NCI-H146 (cell line): ENCODE measurements around the gene CCNF.
"Not testable (repeated sequence)": the region's sequence is repeated elsewhere in the genome, so short reads cannot be mapped to it uniquely, and the experiment has no call there.

ENCODE experiments used
- DNase-seq: peaks from one replicate; lab custom pipeline; 2025; lab: John Stamatoyannopoulos, UW

The CCNF gene

DNA sequence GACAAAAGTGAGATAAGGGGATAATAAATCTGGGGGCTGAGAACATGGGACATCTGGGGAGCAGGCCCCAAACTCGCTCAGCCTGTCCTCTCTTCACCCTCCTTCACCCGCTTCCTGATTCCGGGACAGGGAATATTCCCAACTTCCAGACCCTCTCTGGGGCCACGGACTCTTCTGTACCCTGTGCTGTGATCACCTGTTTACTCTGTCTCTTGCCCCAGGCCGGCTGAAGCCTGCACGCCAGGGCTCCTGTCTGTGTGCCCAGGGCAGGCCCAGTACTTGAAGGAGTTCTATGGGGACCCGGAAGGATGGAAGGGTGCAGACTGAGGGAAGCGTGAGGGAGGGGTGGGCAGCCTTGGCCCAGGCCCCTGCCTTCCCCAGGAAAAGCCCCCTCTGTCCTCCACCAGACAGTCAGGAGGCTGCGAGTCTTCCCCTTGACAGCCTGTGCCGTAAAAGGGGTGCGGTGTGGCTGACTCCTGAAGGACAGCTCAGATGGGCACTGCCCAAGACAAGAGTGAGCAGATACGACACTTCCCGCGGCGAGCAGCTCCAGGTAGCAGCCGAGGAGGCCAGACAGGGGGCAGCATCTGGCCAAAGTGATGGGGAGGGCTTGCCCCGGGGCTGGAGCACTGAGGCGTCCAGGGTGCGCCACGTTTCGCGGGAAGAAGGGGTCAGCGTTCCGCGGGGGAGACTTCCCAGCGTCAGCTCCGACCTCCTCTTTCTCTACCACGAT lies 1.0 kb upstream of the CCNF start:
- DNase-seq = peak; percentile 81

- DNase-seq = no peak
These were observed 538 bp upstream of the CCNF start for GRCh38 chr16:2428784-2429033.

GRCh38 chr16:2429771-2430663 lies 770 bp downstream of the CCNF start:
- DNase-seq = peak; percentile 53

DNA sequence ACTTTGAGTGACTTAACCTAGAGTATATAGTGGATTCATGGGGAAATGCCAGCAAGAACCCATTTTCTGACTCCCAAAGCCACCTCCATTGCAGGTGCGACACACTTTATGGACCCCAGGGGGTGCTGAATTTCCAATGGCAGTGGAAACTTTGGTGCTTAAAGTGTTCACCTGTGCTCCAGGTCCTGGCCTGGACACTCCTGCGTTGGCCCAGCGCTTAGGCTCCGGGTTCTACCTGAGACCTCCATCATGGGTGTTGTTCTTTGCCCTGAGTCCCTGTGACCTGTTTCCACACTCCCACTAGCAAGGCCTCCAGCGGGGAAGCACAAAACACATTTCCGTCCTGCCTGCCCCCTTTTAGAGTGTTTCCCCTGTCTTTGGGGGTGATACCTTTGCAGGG lies 3.0 kb downstream of the CCNF start:
- no peak for DNase-seq

DNA sequence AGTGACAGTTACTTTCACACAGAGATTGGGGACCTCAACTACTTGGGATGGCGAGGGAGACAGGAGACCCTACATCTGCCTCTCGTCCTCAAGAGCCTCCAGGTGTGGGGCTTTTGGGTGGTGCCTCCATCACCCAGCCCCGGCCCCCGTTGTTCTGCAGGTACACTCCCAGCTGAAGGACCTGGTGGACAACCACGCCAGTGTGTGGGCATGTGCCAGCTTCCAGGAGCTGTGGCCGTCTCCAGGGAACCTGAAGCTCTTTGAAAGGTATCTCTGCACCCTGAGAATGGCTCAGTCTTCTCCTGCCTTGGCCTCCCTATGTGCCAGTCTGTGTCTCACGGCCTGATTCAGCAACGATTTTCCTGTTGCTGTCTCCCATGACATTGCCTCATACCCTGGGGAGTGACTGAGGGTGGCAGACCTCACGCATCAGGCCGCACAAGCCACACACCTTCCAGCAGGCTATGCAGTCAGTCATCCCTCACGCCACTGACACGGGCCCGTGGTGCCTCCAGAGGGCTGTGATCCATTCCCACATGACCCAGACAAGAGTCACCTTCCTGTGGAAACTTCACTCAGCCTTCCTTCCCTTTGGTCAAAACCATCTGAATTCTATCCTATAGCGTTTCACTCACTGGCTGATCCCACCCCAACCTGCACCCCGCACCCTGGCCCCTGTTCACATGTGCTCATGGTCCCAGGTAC lies 3.7 kb downstream of the CCNF start:
- no peak for DNase-seq

DNA sequence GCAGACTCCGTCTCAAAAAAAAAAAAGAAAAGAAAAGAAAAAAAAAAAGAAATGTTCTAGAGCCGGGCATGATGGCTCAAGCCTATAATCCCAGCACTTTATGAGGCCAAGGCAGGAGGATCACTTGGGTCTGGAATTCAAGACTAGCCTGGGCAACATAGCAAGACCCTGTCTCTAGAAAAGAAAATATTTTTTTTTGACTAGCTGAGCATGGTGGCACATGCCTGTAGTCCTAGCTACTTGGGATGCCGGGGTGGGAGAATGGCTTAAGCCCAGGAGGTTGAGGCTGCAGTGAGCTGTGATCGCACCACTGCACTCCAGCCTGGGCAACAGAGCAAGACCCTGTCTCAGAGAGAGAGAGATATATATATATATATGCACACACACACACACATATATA lies 6.0 kb downstream of the CCNF start:
- DNase-seq = not testable (repeated sequence)

DNA sequence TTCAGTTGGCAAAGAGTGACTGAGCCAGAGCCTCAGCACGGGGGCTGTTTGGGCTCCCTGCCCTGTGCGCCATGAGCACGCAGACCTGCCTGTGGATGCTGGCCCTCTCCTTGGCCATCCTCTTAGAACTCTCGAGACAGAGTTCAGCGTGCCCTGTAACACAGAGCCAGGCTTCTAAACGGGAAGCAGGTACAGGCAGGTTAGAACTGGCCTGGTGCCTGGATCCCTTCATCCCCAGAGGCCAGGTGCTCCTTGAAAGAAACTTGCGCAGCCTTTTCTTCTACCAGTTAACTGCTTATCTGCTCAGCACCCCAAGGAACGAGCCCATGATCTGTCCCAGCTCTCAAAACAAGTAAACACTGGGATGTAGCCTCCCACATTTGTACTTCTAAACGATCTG lies 6.9 kb downstream of the CCNF start:
- no peak for DNase-seq

GRCh38 chr16:2437032-2437790 lies 8.0 kb downstream of the CCNF start:
- no peak for DNase-seq

DNA sequence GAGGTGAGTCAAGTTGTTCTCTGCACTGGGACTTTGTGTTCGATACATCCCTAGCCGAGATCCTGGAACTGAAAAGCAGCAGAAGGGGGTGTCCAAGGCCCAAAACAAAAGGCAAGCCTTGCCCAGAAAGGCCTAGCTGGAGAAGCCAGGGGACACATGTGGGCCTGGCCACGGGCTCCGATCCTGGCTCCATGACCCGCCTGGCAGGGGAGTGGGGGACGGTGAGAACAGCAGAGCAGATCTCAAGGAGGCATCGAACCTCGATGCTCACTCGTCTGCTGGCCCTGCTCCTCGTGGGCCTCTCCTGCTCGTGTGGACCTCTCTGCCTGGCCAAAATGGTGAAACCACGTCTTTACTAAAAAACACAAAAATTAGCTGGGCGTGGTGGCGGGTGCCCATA lies 8.9 kb downstream of the CCNF start:
- no peak for DNase-seq

- no peak for DNase-seq
These were observed 10.4 kb downstream of the CCNF start for GRCh38 chr16:2439598-2439997.

DNA sequence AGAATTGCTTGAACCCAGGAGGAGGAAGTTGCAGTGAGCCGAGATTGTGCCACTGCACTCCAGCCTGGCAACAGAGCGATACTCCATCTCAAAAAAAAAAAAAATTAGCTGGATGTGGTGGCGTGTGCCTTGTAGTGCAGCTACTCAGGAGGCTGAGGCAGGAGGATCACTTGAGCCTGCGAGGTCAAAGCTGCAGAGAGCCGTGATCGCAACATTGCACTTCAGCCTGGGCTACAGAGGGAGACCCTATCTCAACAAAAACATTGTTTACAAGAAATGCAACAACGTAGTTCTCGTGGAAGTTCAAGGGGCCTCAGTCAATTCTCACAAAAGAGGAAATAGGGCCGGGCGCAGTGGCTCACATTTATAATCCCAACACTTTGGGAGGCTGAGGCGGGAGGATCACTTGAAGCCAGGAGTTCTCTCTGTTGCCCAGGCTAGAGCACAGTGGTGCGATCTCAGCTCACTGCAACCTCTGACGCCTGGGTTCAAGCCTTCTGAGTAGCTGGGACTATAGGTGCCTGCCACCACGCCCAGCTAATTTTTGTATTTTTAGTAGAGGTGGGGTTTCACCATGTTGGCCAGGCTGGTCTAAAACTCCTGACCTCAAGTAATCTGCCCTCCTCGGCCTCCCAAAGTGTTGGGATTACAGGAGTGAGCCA lies 12.0 kb downstream of the CCNF start:
- DNase-seq = not testable (repeated sequence)

DNA sequence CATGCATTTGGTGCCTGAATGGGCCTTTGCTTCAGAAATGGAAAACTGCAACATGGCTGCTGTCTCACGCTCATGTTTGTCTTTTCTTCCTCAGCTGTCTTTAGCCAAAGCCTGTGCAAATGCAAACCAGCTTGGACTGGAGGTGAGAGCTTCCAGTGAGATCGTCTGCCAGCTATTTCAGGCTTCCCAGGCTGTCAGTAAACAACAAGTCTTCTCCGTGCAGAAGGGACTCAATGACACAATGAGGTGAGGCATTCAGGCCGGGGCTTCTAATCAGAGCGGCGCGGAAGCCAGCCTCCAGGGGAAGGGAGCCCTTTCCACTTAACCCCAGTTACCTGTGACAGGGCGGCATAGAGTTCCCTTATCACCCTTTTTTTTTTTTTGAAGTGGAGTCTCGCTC lies 14.3 kb downstream of the CCNF start:
- no peak for DNase-seq

DNA sequence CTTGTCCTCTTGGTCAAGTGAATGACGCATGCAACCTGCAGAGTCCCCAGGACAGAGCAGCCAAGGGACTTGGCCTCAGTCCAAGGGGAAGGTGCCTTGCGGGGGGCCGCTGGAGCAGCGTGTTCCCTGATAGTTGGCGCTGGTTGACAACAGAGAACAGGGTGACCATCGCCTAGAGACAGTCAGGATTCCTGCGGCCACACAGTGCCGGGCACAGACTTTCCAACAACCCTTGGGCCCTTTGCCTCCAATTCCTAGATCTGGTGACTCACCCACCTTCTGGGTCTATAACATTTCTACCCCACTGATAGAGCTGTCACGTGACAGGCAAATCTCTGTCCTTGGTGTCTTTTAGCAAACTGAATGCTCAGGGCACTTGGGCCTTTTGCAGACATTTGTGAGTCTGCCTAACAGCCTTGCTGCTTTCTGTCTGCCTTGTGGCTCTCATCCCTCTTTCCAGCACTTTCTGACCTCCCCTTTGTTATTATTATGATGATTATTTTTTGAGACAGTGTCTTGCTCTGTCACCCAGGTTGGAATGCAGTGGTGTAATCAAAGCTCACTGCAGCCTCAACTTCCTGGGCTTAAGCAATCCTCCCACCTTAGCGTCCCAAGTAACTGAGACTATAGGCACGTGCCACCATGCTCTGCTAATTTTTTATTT lies 18.8 kb downstream of the CCNF start:
- DNase-seq = no peak

DNA sequence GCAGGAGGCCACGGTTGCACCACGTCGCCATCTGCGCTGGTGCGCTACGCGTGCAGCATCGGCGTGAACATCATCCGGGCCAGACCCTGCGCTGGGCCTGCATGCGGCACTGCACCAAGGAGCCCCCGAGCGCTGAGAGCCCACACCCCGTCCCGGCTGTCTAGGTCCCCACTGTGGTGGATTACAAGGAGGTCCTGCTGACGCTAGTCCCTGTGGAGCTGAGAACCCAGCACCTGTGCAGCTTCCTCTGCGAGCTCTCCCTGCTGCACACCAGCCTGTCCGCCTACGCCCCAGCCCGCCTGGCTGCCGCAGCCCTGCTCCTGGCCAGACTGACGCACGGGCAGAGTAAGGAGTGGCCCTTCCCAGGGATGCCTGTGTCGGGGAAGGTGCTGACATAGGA lies 19.9 kb downstream of the CCNF start:
- DNase-seq = no peak

GRCh38 chr16:2450535-2450934 lies 21.3 kb downstream of the CCNF start:
- no peak for DNase-seq

DNA sequence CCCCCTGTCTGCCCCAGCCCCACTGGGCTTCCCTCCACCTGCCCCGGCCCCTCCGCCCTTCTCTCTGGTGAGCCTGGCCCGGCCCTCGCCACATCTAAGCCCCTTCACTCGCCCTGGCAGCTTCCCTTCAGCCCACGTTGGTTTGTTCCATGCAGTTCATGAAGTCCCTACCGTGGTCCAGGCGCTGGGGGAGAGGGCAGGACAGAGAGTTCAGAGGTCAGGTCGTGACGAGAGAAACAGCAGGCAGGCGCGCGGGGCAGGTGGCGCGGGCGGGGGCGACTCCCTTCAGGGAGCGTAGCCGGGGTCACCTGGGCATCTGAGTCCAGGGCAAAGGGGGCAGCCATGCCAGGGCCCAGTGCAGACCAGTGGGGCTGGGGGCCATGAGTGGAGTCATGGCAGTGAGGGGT lies 21.7 kb downstream of the CCNF start:
- DNase-seq = no peak

DNA sequence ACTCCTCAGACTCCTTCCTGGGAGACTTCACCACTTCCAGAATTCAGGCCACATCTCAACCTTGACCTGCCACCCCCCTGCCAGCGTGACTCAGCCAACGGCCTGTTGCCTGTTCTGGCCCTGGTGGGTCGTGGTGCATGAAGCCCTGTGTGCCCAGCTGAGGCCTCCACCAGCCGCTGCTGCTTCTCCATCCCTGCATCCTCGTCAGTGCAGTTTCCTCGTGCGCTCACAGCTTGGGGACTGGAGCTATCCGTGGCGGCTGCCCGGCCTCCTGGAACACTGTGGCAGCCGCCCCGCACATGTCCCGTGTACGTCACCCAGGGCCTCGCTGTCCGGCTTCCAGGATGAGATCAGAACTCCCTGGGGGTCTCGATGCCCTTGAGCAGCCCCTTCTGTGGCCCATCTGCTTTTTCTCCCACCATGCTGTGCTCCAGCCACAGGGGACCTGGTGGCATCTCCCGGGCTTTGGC lies 22.6 kb downstream of the CCNF start:
- no peak for DNase-seq

DNA sequence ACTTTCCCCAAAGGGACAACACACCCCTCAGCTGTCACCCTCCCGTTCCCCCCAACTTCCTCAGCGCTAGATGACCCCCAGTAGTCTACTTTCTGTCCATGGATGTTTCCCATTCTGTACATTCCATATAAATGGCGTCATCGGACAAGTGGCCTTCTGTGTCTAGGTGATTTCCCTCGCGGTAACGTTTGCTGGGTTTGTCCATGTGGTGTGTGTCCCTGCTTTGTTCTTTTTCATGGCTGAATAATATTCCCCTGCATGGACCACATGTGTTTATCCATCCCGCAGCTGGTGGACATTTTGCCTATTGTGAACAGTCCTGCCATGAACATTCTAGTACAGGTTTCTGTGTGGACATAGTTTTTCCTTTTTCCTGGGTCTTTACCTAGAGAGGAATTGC lies 23.4 kb downstream of the CCNF start:
- DNase-seq = no peak

- no peak for DNase-seq
These were observed 26.0 kb downstream of the CCNF start for GRCh38 chr16:2455081-2455845.

DNA sequence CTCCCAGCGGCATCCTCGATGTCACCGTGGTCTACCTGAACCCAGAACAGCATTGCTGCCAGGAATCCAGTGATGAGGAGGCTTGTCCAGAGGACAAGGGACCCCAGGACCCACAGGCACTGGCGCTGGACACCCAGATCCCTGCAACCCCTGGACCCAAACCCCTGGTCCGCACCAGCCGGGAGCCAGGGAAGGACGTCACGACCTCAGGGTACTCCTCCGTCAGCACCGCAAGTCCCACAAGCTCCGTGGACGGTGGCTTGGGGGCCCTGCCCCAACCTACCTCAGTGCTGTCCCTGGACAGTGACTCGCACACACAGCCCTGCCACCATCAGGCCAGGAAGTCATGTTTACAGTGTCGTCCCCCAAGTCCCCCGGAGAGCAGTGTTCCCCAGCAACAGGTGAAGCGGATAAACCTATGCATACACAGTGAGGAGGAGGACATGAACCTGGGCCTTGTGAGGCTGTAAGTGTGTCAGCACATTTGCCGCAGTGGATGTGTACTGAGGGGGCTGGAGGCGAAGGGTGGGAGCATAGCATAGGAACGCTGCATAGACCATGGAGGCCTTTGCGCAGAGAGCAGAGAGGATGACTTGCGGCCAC lies 27.4 kb downstream of the CCNF start:
- no peak for DNase-seq
